GM10248 (cell line): Measurements from ENCODE around the gene PTPRN2.

Source experiments
- CTCF ChIA-PET: fragments of 300-600 bp; sonication (Branson Sonifier 250); formaldehyde crosslinking; extraction: SDS; loops from one replicate; lab custom pipeline; 2021; ENCODE audit warnings: antibody characterized with exemption; lab: Yijun Ruan, JAX
- POLR2A ChIA-PET: fragments of 350-650 bp; sonication (Branson Sonifier 250); formaldehyde crosslinking; extraction: SDS; loops from one replicate; lab custom pipeline; 2020; ENCODE audit warnings: antibody characterized with exemption; lab: Yijun Ruan, JAX
- DNase-seq: peaks from one replicate; pipeline ENCODE4 v3.0.0; 2012; ENCODE audit errors: extremely low spot score
- CTCF ChIP-seq: IDR thresholded peaks from 2 replicates; pipeline ENCODE4 v1.5.1; 2012; ENCODE audit warnings: mild to moderate bottlenecking, low read depth; ENCODE audit errors: extremely low read depth, missing control alignments, control extremely low read depth

The PTPRN2 gene

GRCh38 chr7:158029509-158029908 is 558.1 kb downstream of the PTPRN2 start:
- no peak for DNase-seq
- TF ChIP-seq CTCF, result no peak
- ChIA-PET POLR2A (no interaction called here), CTCF (no interaction called here)

- DNase-seq, result no peak
- ChIA-PET POLR2A (no interaction called here), CTCF (no interaction called here)
- TF ChIP-seq CTCF, result no peak
These were observed 558.7 kb downstream of the PTPRN2 start for GRCh38 chr7:158028971-158029370.

GRCh38 chr7:158028290-158028941 is 559.2 kb downstream of the PTPRN2 start:
- ChIA-PET CTCF (no interaction called here), POLR2A (no interaction called here)
- TF ChIP-seq CTCF, result no peak
- no peak for DNase-seq

- CTCF ChIA-PET, result no interaction called here
- TF ChIP-seq CTCF, result no peak
- POLR2A ChIA-PET, result no interaction called here
These were observed 560.0 kb downstream of the PTPRN2 start for GRCh38 chr7:158027646-158028045.

GRCh38 chr7:158026636-158027265 is 560.9 kb downstream of the PTPRN2 start:
- CTCF ChIA-PET, result no interaction called here
- no peak for TF ChIP-seq CTCF
- DNase-seq, result no peak
- POLR2A ChIA-PET, result no interaction called here

More at GRCh38 chr7:158027646-158028045, 560.0 kb downstream of the PTPRN2 start:
- no peak for DNase-seq

- ChIA-PET CTCF (no interaction called here), POLR2A (no interaction called here)
- TF ChIP-seq CTCF, result no peak
- no peak for DNase-seq
These were observed 561.7 kb downstream of the PTPRN2 start for GRCh38 chr7:158025686-158026600.
